ENCODE data around the gene DCLK2. TPM values are rescaled to one million over a fixed set of nuclear protein-coding genes. Genes with fewer than 3 reads are reported as not detected.

DCLK2 gene
- total RNA-seq, 6 donors from 2014 or later, result 2.1 to 16.8 (median 3.3) TPM

GRCh38 chr4:150240011-150240410 is 161.8 kb downstream of the DCLK2 start:
- Histone ChIP-seq H3K4me1 (peaks cover 0 to 6% (median 0%) of the 10 kb centered on the region in 4 donors), H3K27ac (no peak overlapping the region), H3K4me3 (no peak overlapping the region), H3K27me3 (no peaks in the 10 kb centered on the region), H3K9me3 (no peaks in the 10 kb centered on the region), H3K36me3 (no peaks in the 10 kb centered on the region)
- DNase-seq, result no peak
- no peak for TF ChIP-seq POLR2AphosphoS5 (IDR thresholded peaks at IDR 0.05)
- TF ChIP-seq, protein P1, sequence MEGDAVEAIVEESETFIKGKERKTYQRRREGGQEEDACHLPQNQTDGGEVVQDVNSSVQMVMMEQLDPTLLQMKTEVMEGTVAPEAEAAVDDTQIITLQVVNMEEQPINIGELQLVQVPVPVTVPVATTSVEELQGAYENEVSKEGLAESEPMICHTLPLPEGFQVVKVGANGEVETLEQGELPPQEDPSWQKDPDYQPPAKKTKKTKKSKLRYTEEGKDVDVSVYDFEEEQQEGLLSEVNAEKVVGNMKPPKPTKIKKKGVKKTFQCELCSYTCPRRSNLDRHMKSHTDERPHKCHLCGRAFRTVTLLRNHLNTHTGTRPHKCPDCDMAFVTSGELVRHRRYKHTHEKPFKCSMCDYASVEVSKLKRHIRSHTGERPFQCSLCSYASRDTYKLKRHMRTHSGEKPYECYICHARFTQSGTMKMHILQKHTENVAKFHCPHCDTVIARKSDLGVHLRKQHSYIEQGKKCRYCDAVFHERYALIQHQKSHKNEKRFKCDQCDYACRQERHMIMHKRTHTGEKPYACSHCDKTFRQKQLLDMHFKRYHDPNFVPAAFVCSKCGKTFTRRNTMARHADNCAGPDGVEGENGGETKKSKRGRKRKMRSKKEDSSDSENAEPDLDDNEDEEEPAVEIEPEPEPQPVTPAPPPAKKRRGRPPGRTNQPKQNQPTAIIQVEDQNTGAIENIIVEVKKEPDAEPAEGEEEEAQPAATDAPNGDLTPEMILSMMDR (IDR thresholded peaks at IDR 0.05), result no peak
- TF ChIP-seq POLR2A (IDR thresholded peaks at IDR 0.05), result no peak
- TF ChIP-seq EP300 (IDR thresholded peaks at IDR 0.05), result no peak
- no peak for ATAC-seq (ENCODE audit: low FRiP score in 2 of 2)

- no peaks in the 10 kb centered on the region for H3K9me3 ChIP-seq
- H3K4me1 ChIP-seq, result peaks cover 0 to 8% (median 0%) of the 10 kb centered on the region in 4 donors
- peak; percentile 27 to 74 for ATAC-seq (ENCODE audit: low FRiP score in 2 of 2)
- H3K36me3 ChIP-seq, result peaks cover 0 to under 1% (median 0%) of the 10 kb centered on the region in 4 donors
- H3K27ac ChIP-seq, result no peak overlapping the region
- DNase-seq, result no peak
- no peaks in the 10 kb centered on the region for H3K27me3 ChIP-seq
- WGBS, 2 donors, result 52 to 53% methylated on average over 6 of the region's 6 CpGs
- no peak for TF ChIP-seq POLR2A (IDR thresholded peaks at IDR 0.05)
- TF ChIP-seq, protein P1 (IDR thresholded peaks at IDR 0.05), result peak; percentile 39 to 77 (median 68)
- H3K4me3 ChIP-seq, result no peak overlapping the region
Measured at GRCh38 chr4:150242820-150243458, 164.7 kb downstream of the DCLK2 start.

GRCh38 chr4:150243932-150244331 is 165.7 kb downstream of the DCLK2 start:
- H3K4me1 ChIP-seq, result peaks cover 0 to 8% (median 0%) of the 10 kb centered on the region in 4 donors
- no peak overlapping the region for H3K27ac ChIP-seq
- H3K36me3 ChIP-seq, result peaks cover 0 to 6% (median 2%) of the 10 kb centered on the region in 4 donors
- no peaks in the 10 kb centered on the region for H3K27me3 ChIP-seq
- H3K4me3 ChIP-seq, result no peak overlapping the region
- TF ChIP-seq EP300 (IDR thresholded peaks at IDR 0.05), result no peak
- no peak for TF ChIP-seq POLR2A (IDR thresholded peaks at IDR 0.05)
- TF ChIP-seq, protein P1 (IDR thresholded peaks at IDR 0.05), result no peak
- no peak for TF ChIP-seq POLR2AphosphoS5 (IDR thresholded peaks at IDR 0.05)
- WGBS, 2 donors, result 89 to 98% methylated on average over 2 of the region's 2 CpGs
- no peaks in the 10 kb centered on the region for H3K9me3 ChIP-seq
- ATAC-seq (ENCODE audit: low FRiP score in 2 of 2) (no peak), DNase-seq (no peak)

DNA sequence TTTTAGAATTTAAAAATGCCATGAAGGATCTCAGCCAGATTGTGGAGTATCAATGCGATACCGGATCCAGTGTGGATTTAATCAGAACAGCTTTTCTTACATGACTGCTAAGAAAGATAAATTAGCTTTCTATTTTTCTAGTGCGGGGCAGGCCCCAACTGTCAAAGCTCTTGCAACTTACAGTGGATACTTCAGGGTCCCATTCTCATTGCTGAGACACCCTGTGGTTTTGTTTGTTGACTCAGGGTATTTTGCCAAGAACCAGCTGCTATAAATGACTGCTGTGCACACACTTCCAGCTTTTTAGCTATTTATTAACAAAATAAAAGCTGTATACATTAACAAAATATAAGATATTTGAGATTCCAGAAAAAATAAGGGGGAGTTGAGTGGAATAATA is 166.4 kb downstream of the DCLK2 start:
- 31 to 51% methylated on average over 3 of the region's 3 CpGs for WGBS, 2 donors
- no peak for ATAC-seq (ENCODE audit: low FRiP score in 2 of 2)
- H3K9me3 ChIP-seq, result no peaks in the 10 kb centered on the region
- DNase-seq, result no peak
- no peaks in the 10 kb centered on the region for H3K27me3 ChIP-seq
- no peak overlapping the region for H3K27ac ChIP-seq
- H3K4me1 ChIP-seq, result peaks cover 0 to 8% (median 0%) of the 10 kb centered on the region in 4 donors
- H3K4me3 ChIP-seq, result no peak overlapping the region
- H3K36me3 ChIP-seq, result peaks cover 0 to 10% (median 2%) of the 10 kb centered on the region in 4 donors
- TF ChIP-seq POLR2A (IDR thresholded peaks at IDR 0.05) (no peak), EP300 (IDR thresholded peaks at IDR 0.05) (no peak), POLR2AphosphoS5 (IDR thresholded peaks at IDR 0.05) (no peak)
- TF ChIP-seq, protein P1 (IDR thresholded peaks at IDR 0.05), result no peak

DNA sequence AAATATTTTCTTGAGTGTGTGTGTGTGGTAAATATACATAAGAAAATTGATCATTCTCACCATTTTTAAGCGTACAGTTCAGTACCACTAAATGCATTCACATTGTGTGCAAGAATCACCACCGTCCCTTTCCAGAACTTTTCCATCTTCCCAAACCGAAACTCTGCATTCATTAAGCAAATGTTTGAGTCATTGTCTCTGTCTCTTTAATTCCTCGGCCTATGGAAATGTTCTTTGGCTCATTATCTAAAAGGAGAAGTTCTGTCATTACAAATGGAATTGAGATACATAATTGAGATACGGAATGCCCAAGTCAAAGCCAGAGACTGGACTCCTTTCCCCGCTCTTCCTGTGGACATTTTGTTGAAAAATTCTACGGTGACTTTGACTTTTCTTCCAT is 168.9 kb downstream of the DCLK2 start:
- WGBS, 2 donors, result 95 to 97% methylated on average over 7 of the region's 7 CpGs
- Histone ChIP-seq H3K27ac (no peak overlapping the region), H3K27me3 (no peaks in the 10 kb centered on the region), H3K36me3 (peaks cover 0 to 13% (median 2%) of the 10 kb centered on the region in 4 donors), H3K4me1 (peaks cover 0 to 8% (median 0%) of the 10 kb centered on the region in 4 donors), H3K4me3 (no peak overlapping the region), H3K9me3 (no peaks in the 10 kb centered on the region)
- TF ChIP-seq, protein P1 (IDR thresholded peaks at IDR 0.05), result no peak
- TF ChIP-seq POLR2A (IDR thresholded peaks at IDR 0.05), result no peak
- TF ChIP-seq POLR2AphosphoS5 (IDR thresholded peaks at IDR 0.05), result no peak
- no peak for TF ChIP-seq EP300 (IDR thresholded peaks at IDR 0.05)
- DNase-seq (no peak), ATAC-seq (ENCODE audit: low FRiP score in 2 of 2) (no peak)

All from upper lobe of left lung (tissue), 6 donors.